H1 (cell line): ENCODE data around the gene PDE8A. TPM values are rescaled to one million over a fixed set of nuclear protein-coding genes. Genes with fewer than 3 reads are reported as not detected.

ENCODE experiments used
- CTCF ChIA-PET: fragments of 300-600 bp; sonication (Branson Sonifier 250); formaldehyde crosslinking; loops from one replicate; lab custom pipeline; 2021; ENCODE audit not compliant: partially characterized antibody; lab: Charles Lee
- POLR2A ChIA-PET: fragments of 300-600 bp; sonication (Branson Sonifier 250); formaldehyde crosslinking; loops from one replicate; lab custom pipeline; 2021; ENCODE audit warnings: inconsistent platforms; ENCODE audit not compliant: partially characterized antibody; lab: Charles Lee
- DNase-seq, 2 experiments: peaks; one replicate each; pipeline versions ENCODE4 v3.0.0 to v3.0.0-alpha.2; 2010 to 2022; ENCODE audit warnings: low spot score in 2 of 2, low read depth in 1 of 2, mixed read lengths in 1 of 2
- FAIRE-seq: peaks from 2 replicates; lab custom pipeline; 2011; peaks lifted over from hg19 to GRCh38; lab: Jason Lieb, UNC
- H2AFZ ChIP-seq: 2 replicates; pipeline ENCODE4 v1.8.1; 2012; ENCODE audit warnings: low read length, inconsistent platforms
- H2AK5ac ChIP-seq: 2 replicates; pipeline ENCODE4 v1.6.1; 2013; ENCODE audit warnings: low read depth, low read length
- H2BK120ac ChIP-seq: replicated peaks from 2 replicates; pipeline ENCODE3; 2013; ENCODE audit warnings: low read depth, low read length, inconsistent platforms
- H2BK12ac ChIP-seq: 2 replicates; pipeline ENCODE4 v1.6.1; 2013; ENCODE audit warnings: low read depth, low read length
- H2BK15ac ChIP-seq: 2 replicates; pipeline ENCODE4 v1.6.1; 2013; ENCODE audit warnings: low read length
- H2BK20ac ChIP-seq: 2 replicates; pipeline ENCODE4 v1.6.1; 2013; ENCODE audit warnings: low read length
- H2BK5ac ChIP-seq: 2 replicates; pipeline ENCODE4 v1.6.1; 2013; ENCODE audit warnings: low read depth, low read length
- H3K14ac ChIP-seq: 2 replicates; pipeline ENCODE4 v1.6.1; 2013; ENCODE audit warnings: inconsistent platforms; ENCODE audit not compliant: insufficient read length
- H3K18ac ChIP-seq: 2 replicates; pipeline ENCODE4 v1.6.1; 2013; ENCODE audit warnings: low read length; ENCODE audit errors: extremely low read depth
- H3K23ac ChIP-seq: 2 replicates; pipeline ENCODE4 v1.6.1; 2013; ENCODE audit warnings: inconsistent platforms; ENCODE audit not compliant: insufficient read length
- H3K23me2 ChIP-seq: 2 replicates; pipeline ENCODE4 v1.6.1; 2013; ENCODE audit warnings: low read depth, low read length
- H3K27ac ChIP-seq: 2 replicates; pipeline ENCODE4 v1.6.1; 2011; ENCODE audit warnings: low read depth, low read length, inconsistent platforms
- H3K27me3 ChIP-seq, 4 experiments: replicated peaks in 1 of 4; 1 replicate in 1 of 4; 2 replicates in 3 of 4; pipeline versions ENCODE4 v1.6.1 to v1.8.1; 2011 to 2013; ENCODE audit warnings: low read length in 3 of 4, mild to moderate bottlenecking in 3 of 4, inconsistent platforms in 2 of 4, mixed read lengths in 2 of 4, moderate library complexity in 1 of 4; ENCODE audit not compliant: control insufficient read depth in 3 of 4, insufficient read depth in 3 of 4; ENCODE audit errors: extremely low read depth in 1 of 4
- H3K36me3 ChIP-seq, 4 experiments: 2 replicates each; pipeline versions ENCODE4 v1.6.1 to v1.8.1; 2011 to 2013; ENCODE audit warnings: mild to moderate bottlenecking in 4 of 4, low read length in 3 of 4, moderate library complexity in 2 of 4, control low read depth in 1 of 4, inconsistent platforms in 1 of 4; ENCODE audit not compliant: insufficient read depth in 4 of 4, control insufficient read depth in 2 of 4
- H3K4ac ChIP-seq: replicated peaks from 2 replicates; pipeline ENCODE3; 2013; ENCODE audit warnings: low read length, low read depth, mixed read lengths, inconsistent platforms; ENCODE audit not compliant: insufficient read length
- H3K4me1 ChIP-seq, 4 experiments: replicated peaks in 1 of 4; 1 replicate in 1 of 4; 2 replicates in 3 of 4; pipeline versions ENCODE4 v1.6.1 to v1.8.1; 2011 to 2013; ENCODE audit warnings: low read length in 3 of 4, inconsistent platforms in 2 of 4, mixed read lengths in 1 of 4; ENCODE audit not compliant: insufficient read depth in 4 of 4, control insufficient read depth in 3 of 4
- H3K4me2 ChIP-seq, 2 experiments: 2 replicates each; pipeline versions ENCODE4 v1.6.1 to v1.8.1; 2011 to 2013; ENCODE audit warnings: low read depth in 2 of 2, low read length in 2 of 2, control low read depth in 1 of 2, inconsistent platforms in 1 of 2, mild to moderate bottlenecking in 1 of 2; ENCODE audit not compliant: insufficient read depth in 1 of 2
- H3K4me3 ChIP-seq, 4 experiments: fragments of 200-600, 300-600 bp in 1 of 4; sonication (generic), shearing (Covaris generic), sonication (Bioruptor Twin) in 1 of 4; 2 replicates each; pipeline versions ENCODE4 v1.5.1 to v1.8.1; 2011 to 2016; ENCODE audit warnings: low read length in 4 of 4, low read depth in 3 of 4, control low read depth in 2 of 4, inconsistent platforms in 2 of 4, mild to moderate bottlenecking in 2 of 4, mixed read lengths in 1 of 4, moderate library complexity in 1 of 4; ENCODE audit not compliant: insufficient read depth in 2 of 4; ENCODE audit errors: extremely low read depth in 1 of 4
- H3K56ac ChIP-seq: replicated peaks from 2 replicates; pipeline ENCODE3; 2013; ENCODE audit warnings: low read depth, mild to moderate bottlenecking, mixed read lengths, low read length, inconsistent platforms; ENCODE audit not compliant: insufficient read length
- H3K79me1 ChIP-seq: 2 replicates; pipeline ENCODE4 v1.6.1; 2013; ENCODE audit warnings: low read depth, low read length, control low read depth
- H3K79me2 ChIP-seq, 2 experiments: 2 replicates each; pipeline versions ENCODE4 v1.6.1 to v1.8.1; 2012 to 2013; ENCODE audit warnings: low read length in 2 of 2, mild to moderate bottlenecking in 2 of 2, inconsistent platforms in 1 of 2; ENCODE audit not compliant: insufficient read depth in 2 of 2, control insufficient read depth in 1 of 2
- H3K9ac ChIP-seq, 4 experiments: replicated peaks in 1 of 4; 1 replicate in 1 of 4; 2 replicates in 3 of 4; pipeline versions ENCODE4 v1.6.1 to v1.8.1; 2011 to 2013; ENCODE audit warnings: low read depth in 3 of 4, low read length in 3 of 4, control low read depth in 2 of 4, mild to moderate bottlenecking in 2 of 4, moderate library complexity in 2 of 4, inconsistent platforms in 1 of 4; ENCODE audit errors: extremely low read depth in 1 of 4
- H3K9me3 ChIP-seq, 2 experiments: 2 replicates each; pipeline versions ENCODE4 v1.6.1 to v1.8.1; 2012 to 2013; ENCODE audit warnings: mild to moderate bottlenecking in 2 of 2, moderate library complexity in 2 of 2, control low read depth in 1 of 2, inconsistent platforms in 1 of 2, low read depth in 1 of 2, low read length in 1 of 2, mixed read lengths in 1 of 2; ENCODE audit not compliant: insufficient read depth in 2 of 2
- H4K20me1 ChIP-seq, 2 experiments: replicated peaks in 1 of 2; 2 replicates each; pipeline versions ENCODE3 to v1.8.1; 2011 to 2013; ENCODE audit warnings: inconsistent platforms in 2 of 2, low read length in 2 of 2, mild to moderate bottlenecking in 1 of 2; ENCODE audit not compliant: insufficient read depth in 2 of 2, control insufficient read depth in 1 of 2
- H4K5ac ChIP-seq: 2 replicates; pipeline ENCODE4 v1.6.1; 2013; ENCODE audit warnings: low read length, low read depth, mixed read lengths, inconsistent platforms; ENCODE audit not compliant: insufficient read length
- H4K8ac ChIP-seq: 2 replicates; pipeline ENCODE4 v1.8.0; 2013; ENCODE audit warnings: mild to moderate bottlenecking, moderate library complexity, low read length, inconsistent platforms; ENCODE audit not compliant: insufficient read depth; ENCODE audit errors: extremely low read depth
- H4K91ac ChIP-seq: replicated peaks from 2 replicates; pipeline ENCODE3; 2013; ENCODE audit warnings: low read length, mixed read lengths, inconsistent platforms; ENCODE audit not compliant: insufficient read length
- CHD1 ChIP-seq: IDR thresholded peaks from 2 replicates; pipeline ENCODE4 v1.6.1; 2012; ENCODE audit warnings: low read depth, low read length, improper control_type of control experiment
- CHD2 ChIP-seq: IDR thresholded peaks from 2 replicates; pipeline ENCODE4 v1.6.1; 2012; ENCODE audit warnings: low read length, improper control_type of control experiment
- CTBP2 ChIP-seq: IDR thresholded peaks from 2 replicates; pipeline ENCODE4 v1.7.0; 2011; ENCODE audit warnings: borderline replicate concordance, mild to moderate bottlenecking, moderate library complexity, mixed read lengths, low read length; ENCODE audit not compliant: insufficient read depth, insufficient read length
- EZH2 ChIP-seq: fragments of 200-600 bp; sonication (generic); IDR thresholded peaks from 2 replicates; pipeline ENCODE4 v1.7.1; 2012; ENCODE audit warnings: low read depth, mild to moderate bottlenecking, moderate library complexity, low read length, inconsistent platforms; ENCODE audit not compliant: severe bottlenecking
- KDM4A ChIP-seq: IDR thresholded peaks from one replicate; pipeline ENCODE4 v1.7.1; 2012; ENCODE audit warnings: low read depth, mild to moderate bottlenecking, moderate library complexity, low read length, inconsistent platforms; ENCODE audit not compliant: severe bottlenecking
- PHF8 ChIP-seq: fragments of 200-600 bp; sonication (generic); conservative IDR thresholded peaks from 2 replicates; pipeline ENCODE4 v1.7.1; 2012; ENCODE audit warnings: low read depth, mild to moderate bottlenecking, inconsistent platforms, low read length, moderate library complexity
- POLR2A ChIP-seq, 2 experiments: IDR thresholded peaks; 1 replicate in 1 of 2; 2 replicates in 1 of 2; pipeline ENCODE4 v1.6.1; 2011; ENCODE audit warnings: low read depth in 2 of 2, low read length in 2 of 2, mild to moderate bottlenecking in 2 of 2; ENCODE audit errors: control extremely low read depth in 1 of 2
- POU5F1 ChIP-seq: IDR thresholded peaks from 2 replicates; pipeline ENCODE4 v1.6.1; 2011; ENCODE audit warnings: low read depth, mild to moderate bottlenecking, low read length, moderate library complexity
- RAD21 ChIP-seq, 2 experiments: IDR thresholded peaks in 1 of 2; conservative IDR thresholded peaks in 1 of 2; 2 replicates each; pipeline ENCODE4 v1.6.1; 2011; ENCODE audit warnings: low read depth in 2 of 2, low read length in 2 of 2, improper control_type of control experiment in 1 of 2, inconsistent platforms in 1 of 2, mild to moderate bottlenecking in 1 of 2, moderate library complexity in 1 of 2
- RNF2 ChIP-seq: fragments of 200-900, 300-1000 bp; sonication (generic); IDR thresholded peaks from 2 replicates; pipeline ENCODE4 v1.7.1; 2016; ENCODE audit warnings: borderline replicate concordance, low read depth, mild to moderate bottlenecking, antibody characterized with exemption, low read length; ENCODE audit not compliant: poor library complexity, severe bottlenecking; ENCODE audit errors: missing control alignments
- YY1 ChIP-seq: IDR thresholded peaks from 2 replicates; pipeline ENCODE4 v1.6.1; 2011; ENCODE audit warnings: low read depth, mild to moderate bottlenecking, low read length
- ZNF274 ChIP-seq: IDR thresholded peaks from 2 replicates; pipeline ENCODE4 v1.7.0; 2012; ENCODE audit warnings: low read length, borderline replicate concordance; ENCODE audit errors: extremely low read depth
- WGBS, 2 experiments: shearing (Covaris generic) in 1 of 2; methylation state at CpG; one replicate each; pipeline versions ENCODE4 v1.1.6 to v1.1.7; 2013 to 2015; ENCODE audit warnings: low lambda C conversion rate in 2 of 2, mixed read lengths in 2 of 2, inconsistent platforms in 1 of 2, low coverage in 1 of 2, missing lambda C conversion rate in 1 of 2; ENCODE audit not compliant: insufficient replicate concordance in 2 of 2, insufficient coverage in 1 of 2, insufficient read length in 1 of 2; ENCODE audit errors: extremely low coverage in 1 of 2, missing lambda C conversion rate in 1 of 2; 5-methylcytosine and 5-hydroxymethylcytosine counted together
- polyA plus RNA-seq, 7 experiments: library from polyadenylated mRNA; depleted of rRNA in 3 of 7; stranded (reverse) in 5 of 7; unstranded in 2 of 7; fragments of >200 nt in 5 of 7; fragments of 200-250 nt in 2 of 7; gene quantifications; 1 replicate in 5 of 7; 2 replicates in 1 of 7; 4 replicates in 1 of 7; pipeline versions ENCODE4 v1.2.1 to v1.2.3, GENCODE V29; 2011 to 2013; ENCODE audit warnings: missing spikeins in 2 of 7, mixed read lengths in 2 of 7
- total RNA-seq: library from RNA; stranded (reverse); fragmentation: NEBNext Ultra II Directional; extraction: Animal tissue kit (Norgen Biotek cat#: 25700); gene quantifications from 2 replicates; pipeline ENCODE4 v1.2.1, GENCODE V29; 2021

PDE8A gene
- total and polyA plus RNA-seq, 2 of the 8 experiments (the other 6 are each of a cell fraction or from before 2014, with no cell fraction given): 6.9 to 7.8 TPM

DNA sequence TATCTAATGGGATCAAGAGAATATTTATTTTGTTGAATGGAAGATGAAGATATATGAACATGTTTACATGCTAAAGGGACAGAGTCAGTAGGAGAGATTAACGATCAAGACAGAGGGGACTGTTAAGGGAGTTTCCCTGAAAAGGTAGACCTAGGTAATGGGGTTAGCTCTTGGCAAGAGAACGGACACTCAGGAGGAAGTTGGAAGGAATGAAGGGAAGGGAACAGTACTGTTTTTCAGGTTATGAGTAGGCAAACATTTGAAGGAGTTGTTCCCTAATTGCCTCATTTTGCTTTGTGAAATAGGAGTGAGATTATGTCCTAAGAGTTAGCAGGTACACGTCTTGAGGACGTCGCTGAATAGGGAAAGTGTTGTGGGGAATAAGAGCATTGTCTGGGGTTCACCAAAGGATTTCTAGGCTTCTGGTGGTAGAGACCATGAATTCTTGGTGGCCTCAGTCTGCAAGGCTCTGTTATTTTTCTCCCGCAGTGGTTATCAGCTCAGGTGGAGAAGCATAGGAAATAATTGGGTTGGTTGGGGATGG, 41.3 kb downstream of the PDE8A start:
- H2BK15ac ChIP-seq: no peak overlapping the region
- ChIA-PET POLR2A (no interaction called here), CTCF (interaction anchor here (1.2 kb wide), 1 partner anchor 16 kb away, joined by 4 read pairs; no protein-coding TSS in a partner anchor)
- no peak overlapping the region for H2AFZ ChIP-seq
- H3K4me1 ChIP-seq: peaks cover 0 to 4% (median 0%) of the 10 kb centered on the region in 4 experiments; a peak in 3 of 7 replicates
- no peak overlapping the region for H3K27ac ChIP-seq
- no peak overlapping the region for H3K4me2 ChIP-seq
- no peaks in the 10 kb centered on the region for H3K9me3 ChIP-seq
- H3K79me2 ChIP-seq: peaks cover 0 to 5% of the 10 kb centered on the region in 2 experiments; a peak in 1 of 4 replicates
- FAIRE-seq (no peak), DNase-seq (no peak)
- no peak overlapping the region for H2AK5ac ChIP-seq
- no peak overlapping the region for H3K56ac ChIP-seq
- no peak overlapping the region for H4K8ac ChIP-seq
- no peak overlapping the region for H3K4ac ChIP-seq
- no peak overlapping the region for H3K9ac ChIP-seq
- H3K27me3 ChIP-seq: no peaks in the 10 kb centered on the region
- no peak overlapping the region for H3K18ac ChIP-seq
- no peak overlapping the region for H3K23ac ChIP-seq
- no peak overlapping the region for H4K5ac ChIP-seq
- H4K20me1 ChIP-seq: no peaks in the 10 kb centered on the region
- no peak overlapping the region for H3K4me3 ChIP-seq
- no peak overlapping the region for H4K91ac ChIP-seq
- no peaks in the 10 kb centered on the region; the same call in 1 of the 2 replicates for H3K79me1 ChIP-seq
- H3K36me3 ChIP-seq: no peaks in the 10 kb centered on the region
- no peak overlapping the region for H2BK12ac ChIP-seq
- H3K14ac ChIP-seq: no peak overlapping the region
- no peaks in the 10 kb centered on the region for H3K23me2 ChIP-seq
- H2BK120ac ChIP-seq: no peak overlapping the region
- WGBS, 2 experiments: 88% methylated on average over 6 of the region's 6 CpGs; no CpG with 5 or more reads in 1 of the 2 experiments
- H2BK5ac ChIP-seq: no peak overlapping the region
- no peak overlapping the region for H2BK20ac ChIP-seq
- no peak for TF ChIP-seq RAD21 (IDR thresholded peaks at IDR 0.05 in 1 of 2, conservative IDR thresholded peaks at IDR 0.05 in 1 of 2; ENCODE audit: low read depth in 2 of 2, low read length in 2 of 2)
- TF ChIP-seq POU5F1: no peak
- no peak for TF ChIP-seq RNF2
- no peak for TF ChIP-seq POLR2A (IDR thresholded peaks at IDR 0.05; ENCODE audit: control extremely low read depth in 1 of 2, low read depth in 2 of 2, low read length in 2 of 2)
- TF ChIP-seq CHD1: no peak
- TF ChIP-seq ZNF274: no peak
- TF ChIP-seq KDM4A: no peak
- no peak for TF ChIP-seq CHD2
- no peak for TF ChIP-seq YY1
- no peak for TF ChIP-seq PHF8
- TF ChIP-seq CTBP2: no peak
- TF ChIP-seq EZH2: no peak
